Choroid plexus epithelial cell (primary cell): ENCODE results near the gene TMEM243.
"Not testable (repeated sequence)": the region's sequence is repeated elsewhere in the genome, so short reads cannot be mapped to it uniquely, and the experiment has no call there.

Experiments
- DNase-seq: peaks from one replicate; pipeline ENCODE4 v3.0.0-alpha.2; 2010; ENCODE audit warnings: low read depth
- H3K4me3 ChIP-seq: 2 replicates; pipeline ENCODE4 v1.5.1; 2011; ENCODE audit warnings: low read depth, mild to moderate bottlenecking, control low read depth, low read length, moderate library complexity
- TF ChIP-seq, protein P1 (sequence below): conservative IDR thresholded peaks from 2 replicates; pipeline ENCODE4 v1.5.1; 2011; ENCODE audit warnings: low read depth, mild to moderate bottlenecking, control low read depth, inconsistent platforms, low read length, moderate library complexity

TMEM243 gene

DNA sequence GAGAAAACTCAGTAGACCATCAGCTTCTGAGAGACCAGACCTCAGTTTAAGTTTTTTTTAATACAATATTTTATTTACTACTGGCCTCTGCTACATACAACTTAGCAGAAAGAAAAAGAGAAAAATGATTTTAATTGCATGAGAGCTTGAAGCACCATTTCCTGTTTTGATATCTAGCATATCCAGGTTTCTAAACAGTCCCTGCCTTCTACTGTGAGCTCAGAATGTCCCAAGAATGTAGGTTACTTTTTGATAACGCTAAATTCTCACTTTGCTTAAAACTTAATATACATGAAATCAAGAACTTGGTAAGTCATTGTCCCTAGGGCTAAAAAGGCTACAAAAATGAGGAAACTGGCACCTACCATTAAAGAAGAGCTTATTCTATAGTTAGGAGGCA, 7.0 kb downstream of the TMEM243 start:
- DNase-seq = peak; percentile 23
- H3K4me3 ChIP-seq = no peak overlapping the region
- TF ChIP-seq, protein P1, sequence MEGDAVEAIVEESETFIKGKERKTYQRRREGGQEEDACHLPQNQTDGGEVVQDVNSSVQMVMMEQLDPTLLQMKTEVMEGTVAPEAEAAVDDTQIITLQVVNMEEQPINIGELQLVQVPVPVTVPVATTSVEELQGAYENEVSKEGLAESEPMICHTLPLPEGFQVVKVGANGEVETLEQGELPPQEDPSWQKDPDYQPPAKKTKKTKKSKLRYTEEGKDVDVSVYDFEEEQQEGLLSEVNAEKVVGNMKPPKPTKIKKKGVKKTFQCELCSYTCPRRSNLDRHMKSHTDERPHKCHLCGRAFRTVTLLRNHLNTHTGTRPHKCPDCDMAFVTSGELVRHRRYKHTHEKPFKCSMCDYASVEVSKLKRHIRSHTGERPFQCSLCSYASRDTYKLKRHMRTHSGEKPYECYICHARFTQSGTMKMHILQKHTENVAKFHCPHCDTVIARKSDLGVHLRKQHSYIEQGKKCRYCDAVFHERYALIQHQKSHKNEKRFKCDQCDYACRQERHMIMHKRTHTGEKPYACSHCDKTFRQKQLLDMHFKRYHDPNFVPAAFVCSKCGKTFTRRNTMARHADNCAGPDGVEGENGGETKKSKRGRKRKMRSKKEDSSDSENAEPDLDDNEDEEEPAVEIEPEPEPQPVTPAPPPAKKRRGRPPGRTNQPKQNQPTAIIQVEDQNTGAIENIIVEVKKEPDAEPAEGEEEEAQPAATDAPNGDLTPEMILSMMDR = no peak

DNA sequence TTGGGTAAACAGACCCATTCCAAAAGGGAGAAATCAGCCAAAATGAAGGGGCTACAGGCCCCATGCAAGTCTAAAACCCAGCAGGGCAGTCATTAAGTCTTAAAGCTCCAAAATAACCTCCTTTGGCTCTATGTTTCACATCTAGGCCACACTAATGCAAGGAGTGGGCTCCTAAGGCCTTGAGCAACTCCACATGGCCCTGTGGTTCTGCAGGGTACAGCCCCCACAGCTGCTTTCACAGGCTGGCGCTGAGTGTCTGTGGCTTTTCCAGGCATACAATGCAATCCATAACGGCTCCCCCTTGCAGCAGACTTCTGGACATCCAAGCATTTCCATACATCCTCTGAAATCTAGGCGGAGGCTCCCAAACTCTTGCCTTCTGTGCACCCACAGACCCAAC, 9.0 kb downstream of the TMEM243 start:
- H3K4me3 ChIP-seq = no peak overlapping the region
- TF ChIP-seq, protein P1 = no peak
- no peak for DNase-seq

DNA sequence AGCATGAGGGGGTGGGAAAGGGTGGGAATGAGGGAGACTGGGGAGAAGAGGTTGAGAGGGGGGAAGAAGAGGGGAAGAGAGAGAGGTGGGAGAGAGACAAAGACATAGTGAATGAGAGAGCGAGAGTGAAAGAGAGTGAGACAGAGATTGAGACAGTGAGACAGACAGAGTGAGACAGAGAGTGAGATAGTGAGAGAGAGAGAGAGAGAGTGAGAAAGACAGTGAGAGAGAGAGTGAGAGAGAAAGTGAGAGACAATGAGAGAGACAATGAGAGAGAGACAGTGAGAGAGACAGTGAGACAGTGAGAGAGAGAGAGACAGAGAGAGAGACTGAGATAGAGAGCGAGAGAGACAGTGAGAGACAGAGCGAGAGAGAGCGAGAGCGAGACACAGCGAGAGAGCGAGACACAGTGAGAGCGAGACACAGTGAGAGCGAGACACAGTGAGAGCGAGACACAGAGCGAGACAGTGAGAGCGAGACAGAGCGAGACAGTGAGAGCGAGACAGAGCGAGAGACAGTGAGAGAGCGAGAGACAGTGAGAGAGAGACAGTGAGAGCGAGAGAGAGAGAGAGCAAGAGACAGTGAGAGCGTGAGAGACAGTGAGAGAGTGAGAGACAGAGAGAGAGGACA, 10.1 kb downstream of the TMEM243 start:
- TF ChIP-seq, protein P1 = no peak
- no peak for DNase-seq
- H3K4me3 ChIP-seq = no peak overlapping the region

DNA sequence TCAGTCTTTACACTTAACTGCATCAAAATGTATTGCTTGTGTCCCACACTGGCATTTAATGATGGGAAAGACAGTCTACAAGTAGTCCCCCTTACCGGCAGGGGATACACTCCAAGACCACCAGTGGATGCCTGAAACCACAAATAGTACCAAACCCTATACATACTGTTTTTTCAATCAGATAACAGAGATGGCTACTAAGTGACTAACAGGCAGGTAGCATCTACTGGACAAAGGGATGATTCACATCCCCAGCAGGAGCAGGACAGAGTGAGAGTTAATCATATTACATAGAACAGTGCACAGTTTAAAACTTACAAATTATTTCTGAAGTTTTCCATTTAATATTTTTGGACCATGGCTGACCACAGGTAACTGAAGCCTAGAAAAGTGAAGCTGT, 13.2 kb downstream of the TMEM243 start:
- H3K4me3 ChIP-seq = no peak overlapping the region
- TF ChIP-seq, protein P1 = no peak
- peak; percentile 26 for DNase-seq

DNA sequence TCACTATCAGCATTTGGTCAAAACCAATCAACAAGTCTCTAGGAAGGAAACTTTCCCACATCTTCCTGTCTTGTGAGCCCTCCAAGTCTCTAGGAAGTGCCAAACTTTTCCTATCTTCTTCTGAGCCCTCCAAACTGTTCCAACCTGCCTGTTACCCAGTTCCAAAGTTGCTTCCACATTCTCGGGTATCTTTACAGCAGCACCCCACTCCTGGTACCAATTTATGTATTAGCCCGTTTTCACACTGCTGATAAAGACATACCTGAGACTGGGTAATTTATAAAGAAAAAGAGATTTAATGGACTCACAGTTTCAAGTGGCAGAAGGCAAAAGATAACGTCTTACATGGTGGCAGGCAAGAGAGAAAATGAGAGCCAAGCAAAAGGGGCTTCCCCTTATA, 13.8 kb downstream of the TMEM243 start:
- H3K4me3 ChIP-seq, DNase-seq: not testable (repeated sequence)

DNA sequence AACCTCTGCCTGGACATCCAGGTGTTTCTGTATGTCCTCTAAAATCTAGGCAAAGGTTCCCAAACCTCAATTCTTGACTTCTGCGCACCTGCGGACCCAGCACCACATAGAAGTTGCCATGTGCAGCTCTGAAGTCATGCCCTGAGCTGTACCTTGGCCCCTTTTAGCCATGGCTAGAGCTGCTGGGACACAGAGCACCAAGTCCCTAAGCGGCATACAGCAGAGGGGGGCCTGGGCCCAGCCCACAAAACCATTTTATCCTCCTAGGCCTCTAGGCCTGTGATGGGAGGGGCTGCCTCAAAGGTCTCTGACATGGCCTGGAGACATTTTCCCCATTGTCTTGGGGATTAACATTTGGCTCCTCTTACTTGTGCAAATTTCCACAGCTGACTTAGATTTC, 14.6 kb downstream of the TMEM243 start:
- TF ChIP-seq, protein P1 = no peak
- no peak overlapping the region for H3K4me3 ChIP-seq
- DNase-seq = no peak

DNA sequence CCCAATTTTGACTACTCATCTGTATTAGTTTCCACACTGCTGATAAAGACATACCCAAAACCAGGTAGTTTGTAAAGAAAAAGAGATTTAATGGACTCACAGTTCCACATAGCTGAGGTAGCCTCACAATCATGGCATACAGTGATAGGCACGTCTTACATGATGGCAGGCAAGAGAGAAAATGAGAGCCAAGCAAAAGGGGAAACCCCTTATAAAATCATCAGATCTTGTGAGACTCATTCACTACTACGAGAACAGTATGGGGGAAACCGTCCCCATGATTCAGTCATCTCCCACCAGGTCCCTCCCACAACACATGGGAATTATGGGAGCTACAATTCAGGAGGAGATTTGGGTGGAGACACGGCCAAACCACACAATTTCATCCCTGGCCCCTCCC, 15.6 kb downstream of the TMEM243 start:
- not testable (repeated sequence) for DNase-seq, H3K4me3 ChIP-seq

DNA sequence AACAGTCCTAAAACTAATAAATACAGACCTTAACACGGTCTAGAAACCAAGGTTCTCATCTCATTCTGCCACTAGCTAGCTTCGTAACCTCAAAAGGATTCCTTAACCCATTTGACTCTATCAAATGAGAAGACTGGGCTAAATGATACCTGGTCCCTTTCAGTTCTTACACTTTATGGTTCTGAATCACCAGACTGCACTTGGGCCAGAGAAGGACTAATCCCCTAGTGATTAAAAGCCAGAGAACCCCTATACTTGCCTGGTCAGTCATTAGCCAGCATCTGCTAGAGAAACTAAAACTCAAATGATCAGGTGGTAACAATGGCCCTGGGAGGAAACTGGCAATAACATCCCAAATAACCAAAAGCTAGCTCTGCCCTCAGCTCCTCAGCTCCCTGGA, 16.8 kb downstream of the TMEM243 start:
- TF ChIP-seq, protein P1 = no peak
- no peak overlapping the region for H3K4me3 ChIP-seq

More for the DNA sequence above, 16.8 kb downstream of the TMEM243 start:
- DNase-seq = no peak
